ENCODE results near the gene VMP1. TPM values are rescaled to one million over a fixed set of nuclear protein-coding genes. Genes with fewer than 3 reads are reported as not detected.
"Not testable (repeated sequence)": the region's sequence is repeated elsewhere in the genome, so short reads cannot be mapped to it uniquely, and the experiment has no call there.

VMP1 gene
- total RNA-seq, 1 donor from 2014 or later, result 183 TPM

DNA sequence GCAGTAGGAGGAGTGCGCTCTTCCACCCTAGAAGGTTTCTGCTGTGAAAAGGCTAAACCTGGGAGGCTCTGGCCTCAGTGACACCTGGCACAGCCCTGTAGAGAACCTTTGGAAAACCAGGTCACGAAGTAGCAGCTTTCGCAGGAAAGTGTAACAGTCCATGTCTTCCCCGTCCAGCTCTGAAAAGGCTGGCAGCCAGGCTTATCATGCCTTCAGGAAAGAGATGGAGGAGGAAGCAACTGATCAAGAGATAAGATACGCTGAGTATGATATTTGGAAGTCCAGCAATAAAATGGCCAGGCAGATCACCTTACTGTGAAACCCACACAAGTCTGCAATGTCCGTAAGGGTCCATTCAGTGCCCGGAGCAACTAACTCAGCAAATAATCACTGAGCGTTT, 163.0 kb downstream of the VMP1 start:
- no peak for DNase-seq (ENCODE audit: low spot score in 2 of 2)
- intact Hi-C loops (cut with DNase I), result no loop called here
- Histone ChIP-seq H3K4me3 (no peak overlapping the region), H3K4me1 (no peaks in the 10 kb centered on the region), H3K36me3 (peaks cover 14% of the 10 kb centered on the region in 2 donors), H3K27me3 (no peaks in the 10 kb centered on the region), H3K9me3 (no peaks in the 10 kb centered on the region), H3K27ac (no peak overlapping the region)
- TF ChIP-seq, protein P1, sequence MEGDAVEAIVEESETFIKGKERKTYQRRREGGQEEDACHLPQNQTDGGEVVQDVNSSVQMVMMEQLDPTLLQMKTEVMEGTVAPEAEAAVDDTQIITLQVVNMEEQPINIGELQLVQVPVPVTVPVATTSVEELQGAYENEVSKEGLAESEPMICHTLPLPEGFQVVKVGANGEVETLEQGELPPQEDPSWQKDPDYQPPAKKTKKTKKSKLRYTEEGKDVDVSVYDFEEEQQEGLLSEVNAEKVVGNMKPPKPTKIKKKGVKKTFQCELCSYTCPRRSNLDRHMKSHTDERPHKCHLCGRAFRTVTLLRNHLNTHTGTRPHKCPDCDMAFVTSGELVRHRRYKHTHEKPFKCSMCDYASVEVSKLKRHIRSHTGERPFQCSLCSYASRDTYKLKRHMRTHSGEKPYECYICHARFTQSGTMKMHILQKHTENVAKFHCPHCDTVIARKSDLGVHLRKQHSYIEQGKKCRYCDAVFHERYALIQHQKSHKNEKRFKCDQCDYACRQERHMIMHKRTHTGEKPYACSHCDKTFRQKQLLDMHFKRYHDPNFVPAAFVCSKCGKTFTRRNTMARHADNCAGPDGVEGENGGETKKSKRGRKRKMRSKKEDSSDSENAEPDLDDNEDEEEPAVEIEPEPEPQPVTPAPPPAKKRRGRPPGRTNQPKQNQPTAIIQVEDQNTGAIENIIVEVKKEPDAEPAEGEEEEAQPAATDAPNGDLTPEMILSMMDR (IDR thresholded peaks at IDR 0.05), result no peak

DNA sequence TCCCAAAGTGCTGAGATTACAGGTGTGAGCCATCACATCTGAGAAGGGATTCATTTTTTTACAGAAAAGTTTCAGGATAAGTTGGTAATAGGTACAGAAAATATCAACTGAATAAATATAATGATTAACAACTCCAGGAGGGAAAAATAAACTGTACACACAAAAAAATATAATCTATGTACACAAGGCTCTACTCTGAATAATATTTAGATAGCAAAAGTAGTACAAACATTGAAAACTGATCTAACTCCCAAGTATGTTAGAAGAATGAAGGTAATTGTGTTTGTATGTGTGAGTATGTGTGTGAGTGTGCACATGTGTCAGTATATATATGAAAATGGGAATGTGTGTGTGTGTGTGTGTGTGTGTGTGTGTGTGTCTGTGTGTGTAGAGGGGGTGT, 164.9 kb downstream of the VMP1 start:
- TF ChIP-seq, protein P1 (IDR thresholded peaks at IDR 0.05), result no peak
- no peak for DNase-seq (ENCODE audit: low spot score in 2 of 2)
- Histone ChIP-seq H3K9me3 (no peaks in the 10 kb centered on the region), H3K27me3 (no peaks in the 10 kb centered on the region), H3K4me3 (no peak overlapping the region), H3K36me3 (peaks cover 21 to 31% of the 10 kb centered on the region in 2 donors), H3K27ac (no peak overlapping the region), H3K4me1 (no peaks in the 10 kb centered on the region)
- intact Hi-C loops (cut with DNase I), result no loop called here

DNA sequence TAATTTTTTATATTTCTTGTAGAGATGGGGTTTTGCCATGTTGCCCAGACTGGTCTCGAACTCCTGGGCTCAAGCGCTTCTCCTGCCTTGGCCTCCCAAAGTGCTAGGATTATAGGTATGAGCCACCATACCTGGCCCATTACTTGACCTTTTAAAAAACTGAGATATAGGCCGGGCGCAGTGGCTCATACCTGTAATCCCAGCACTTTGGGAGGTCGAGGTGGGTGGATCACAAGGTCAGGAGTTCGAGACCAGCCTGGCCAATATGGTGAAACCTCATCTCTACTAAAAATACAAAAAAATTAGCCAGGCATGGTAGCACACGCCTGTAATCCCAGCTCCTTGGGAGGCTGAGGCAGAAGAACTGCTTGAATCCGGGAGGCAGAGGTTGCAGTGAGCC, 166.0 kb downstream of the VMP1 start:
- intact Hi-C loops (cut with DNase I); H3K9me3 ChIP-seq; H3K27me3 ChIP-seq; H3K27ac ChIP-seq; H3K4me3 ChIP-seq; DNase-seq (ENCODE audit: low spot score in 2 of 2); H3K4me1 ChIP-seq: not testable (repeated sequence)
- peaks cover 30 to 41% of the 10 kb centered on the region in 2 donors for H3K36me3 ChIP-seq

DNA sequence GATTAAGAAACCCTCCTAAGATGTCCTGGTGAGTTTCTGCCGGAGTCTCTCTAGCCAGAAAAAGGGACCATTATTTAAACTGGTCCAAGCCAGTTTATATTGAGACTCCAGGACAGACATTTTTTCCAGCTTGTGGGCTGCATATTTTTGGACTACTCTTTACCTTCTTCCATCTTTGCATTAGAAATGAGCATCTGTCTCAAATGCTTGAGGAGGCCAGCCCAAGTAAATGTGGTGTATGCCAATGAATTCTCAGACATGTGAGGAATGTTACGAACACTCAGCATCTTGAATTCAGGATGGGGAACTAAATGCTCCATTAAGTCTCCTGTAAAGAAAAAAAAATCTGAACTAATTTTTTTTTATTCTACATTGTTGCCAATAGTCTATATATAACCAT, 166.9 kb downstream of the VMP1 start:
- Histone ChIP-seq H3K27ac (no peak overlapping the region), H3K4me3 (no peak overlapping the region), H3K27me3 (no peaks in the 10 kb centered on the region), H3K36me3 (peaks cover 30 to 45% of the 10 kb centered on the region in 2 donors), H3K9me3 (no peaks in the 10 kb centered on the region), H3K4me1 (no peaks in the 10 kb centered on the region)
- no peak for DNase-seq (ENCODE audit: low spot score in 2 of 2)
- intact Hi-C loops (cut with DNase I), result no loop called here
- TF ChIP-seq, protein P1 (IDR thresholded peaks at IDR 0.05), result no peak

DNA sequence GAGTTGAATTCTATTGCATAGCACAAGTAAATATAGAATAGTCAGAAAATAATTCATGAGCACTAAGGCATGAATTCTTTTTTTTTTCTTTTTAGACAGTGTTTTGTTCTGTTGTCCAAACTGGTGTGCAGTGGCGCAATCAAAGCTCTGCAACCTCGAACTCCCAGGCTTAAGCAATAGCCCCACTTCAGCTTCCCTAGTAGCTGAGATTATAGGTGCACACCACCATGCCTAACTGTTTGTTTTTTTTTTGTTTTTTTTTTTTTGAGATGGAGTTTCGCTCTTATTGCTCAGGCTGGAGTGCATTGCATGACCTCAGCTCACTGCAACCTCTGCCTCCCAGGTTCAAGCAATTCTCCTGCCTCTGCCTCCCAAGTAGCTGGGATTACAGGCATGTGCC, 168.7 kb downstream of the VMP1 start:
- DNase-seq (ENCODE audit: low spot score in 2 of 2), result no peak
- Histone ChIP-seq H3K36me3 (peaks cover 30 to 53% of the 10 kb centered on the region in 2 donors), H3K4me3 (no peak overlapping the region), H3K4me1 (no peaks in the 10 kb centered on the region), H3K27ac (no peak overlapping the region), H3K9me3 (no peaks in the 10 kb centered on the region), H3K27me3 (no peaks in the 10 kb centered on the region)
- intact Hi-C loops (cut with DNase I), result no loop called here
- TF ChIP-seq, protein P1 (IDR thresholded peaks at IDR 0.05), result no peak

DNA sequence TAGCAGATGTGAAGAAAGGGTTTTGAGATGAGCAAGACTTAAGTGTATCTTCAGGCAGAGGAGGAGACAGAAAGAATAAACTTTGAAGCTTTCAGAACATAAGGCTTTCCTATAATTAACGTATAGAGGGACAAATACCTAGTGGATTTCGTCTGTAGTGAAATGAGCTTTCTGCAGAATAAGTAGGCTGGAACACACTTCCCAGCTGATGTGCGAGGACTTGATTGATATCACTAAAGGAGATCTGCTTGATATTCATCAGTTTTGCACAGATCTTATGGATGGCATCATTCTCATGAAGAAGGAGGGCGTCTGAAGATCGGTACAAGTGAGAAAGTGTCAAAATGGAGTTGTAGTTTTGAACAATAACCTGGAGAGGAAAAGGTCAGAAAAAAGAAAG, 170.5 kb downstream of the VMP1 start:
- Histone ChIP-seq H3K4me3 (no peak overlapping the region), H3K27me3 (no peaks in the 10 kb centered on the region), H3K36me3 (peaks cover 31 to 56% of the 10 kb centered on the region in 2 donors), H3K27ac (no peak overlapping the region), H3K9me3 (no peaks in the 10 kb centered on the region), H3K4me1 (no peaks in the 10 kb centered on the region)
- intact Hi-C loops (cut with DNase I), result no loop called here
- TF ChIP-seq, protein P1 (IDR thresholded peaks at IDR 0.05), result no peak
- DNase-seq (ENCODE audit: low spot score in 2 of 2), result no peak
